Smooth muscle cell (in vitro differentiated cells): ENCODE results near the gene FBXW7. TPM values are rescaled to one million over a fixed set of nuclear protein-coding genes. Genes with fewer than 3 reads are reported as not detected.

Experiments
- DNase-seq: peaks from one replicate; lab custom pipeline; 2025; ENCODE audit not compliant: unreplicated experiment; lab: John Stamatoyannopoulos, UW
- H2AFZ ChIP-seq: fragments of 200-600 bp; sonication (generic); 2 replicates; pipeline ENCODE4 v1.6.0; 2016; ENCODE audit warnings: antibody characterized with exemption, low read depth, mild to moderate bottlenecking
- H3F3A ChIP-seq: fragments of 200-600 bp; sonication (generic); 2 replicates; pipeline ENCODE4 v1.6.0; 2017; ENCODE audit warnings: antibody characterized with exemption, low read depth
- H3K27ac ChIP-seq: fragments of 200-600 bp; sonication (generic); 2 replicates; pipeline ENCODE4 v1.5.1; 2016; ENCODE audit warnings: low read depth, mild to moderate bottlenecking
- H3K27me3 ChIP-seq: fragments of 200-600 bp; sonication (generic); 2 replicates; pipeline ENCODE4 v1.6.1; 2016; ENCODE audit warnings: low read depth, mild to moderate bottlenecking
- H3K36me3 ChIP-seq: fragments of 200-600 bp; sonication (generic); 2 replicates; pipeline ENCODE4 v1.5.1; 2016; ENCODE audit warnings: low read depth
- H3K4me1 ChIP-seq: fragments of 200-600 bp; sonication (generic); 2 replicates; pipeline ENCODE4 v1.5.1; 2016; ENCODE audit warnings: low read depth
- H3K4me2 ChIP-seq: fragments of 200-600 bp; sonication (generic); 2 replicates; pipeline ENCODE4 v1.6.0; 2016; ENCODE audit warnings: mild to moderate bottlenecking
- H3K4me3 ChIP-seq: fragments of 200-600 bp; sonication (generic); 2 replicates; pipeline ENCODE4 v1.5.1; 2016; ENCODE audit warnings: mild to moderate bottlenecking
- H3K79me2 ChIP-seq: fragments of 200-600 bp; sonication (generic); 2 replicates; pipeline ENCODE4 v1.6.0; 2016; ENCODE audit warnings: low read depth, mild to moderate bottlenecking
- H3K9ac ChIP-seq: fragments of 200-600 bp; sonication (generic); 2 replicates; pipeline ENCODE4 v1.6.0; 2016; ENCODE audit warnings: low read depth
- H3K9me3 ChIP-seq: fragments of 200-600 bp; sonication (generic); replicated peaks from 2 replicates; pipeline ENCODE4 v1.5.1; 2016; ENCODE audit warnings: low read depth
- H4K20me1 ChIP-seq: fragments of 200-600 bp; sonication (generic); 2 replicates; pipeline ENCODE4 v1.6.0; 2016; ENCODE audit warnings: low read depth
- CTCF ChIP-seq: fragments of 200-600 bp; sonication (generic); IDR thresholded peaks from 2 replicates; pipeline ENCODE4 v1.5.1; 2017; ENCODE audit warnings: borderline replicate concordance, mild to moderate bottlenecking, antibody characterized with exemption; ENCODE audit not compliant: insufficient read depth, poor library complexity, severe bottlenecking
- WGBS: methylation state at CpG from one replicate; pipeline ENCODE4 v1.1.7; 2016; ENCODE audit warnings: low lambda C conversion rate; 5-methylcytosine and 5-hydroxymethylcytosine counted together
- polyA plus RNA-seq: library from polyadenylated mRNA; unstranded; fragments of >200 nt; fragmentation: Nextera tagmentation; extraction: Ambion mirVana; gene quantifications from 2 replicates; pipeline ENCODE4 v1.2.1, GENCODE V29; 2016
- total RNA-seq: library from RNA; depleted of rRNA; stranded (reverse); fragments of >200 nt; gene quantifications from 2 replicates; pipeline ENCODE4 v1.2.3, GENCODE V29; 2014

Gene FBXW7
- total and polyA plus RNA-seq, 2 experiments from 2014 or later = 16.4 to 31.6 TPM

GRCh38 chr4:152417673-152418072, 118.2 kb downstream of the FBXW7 start:
- Histone ChIP-seq H3K27me3 (no peaks in the 10 kb centered on the region), H3K9ac (no peak overlapping the region), H3K4me3 (no peak overlapping the region), H3K9me3 (no peaks in the 10 kb centered on the region), H3K4me1 (peaks cover 17% of the 10 kb centered on the region), H2AFZ (no peak overlapping the region), H3K4me2 (no peak overlapping the region), H3F3A (no peaks in the 10 kb centered on the region), H3K36me3 (no peaks in the 10 kb centered on the region), H4K20me1 (peaks cover 66% of the 10 kb centered on the region), H3K79me2 (peaks cover 35% of the 10 kb centered on the region), H3K27ac (no peak overlapping the region)
- TF ChIP-seq CTCF = no peak
- 100% methylated on average over 2 of the region's 2 CpGs for WGBS
- no peak for DNase-seq

- H3F3A ChIP-seq = no peaks in the 10 kb centered on the region
- H3K4me3 ChIP-seq = no peak overlapping the region
- H3K4me2 ChIP-seq = peak overlapping the region; percentile 57
- no peak overlapping the region for H3K27ac ChIP-seq
- peaks cover 32% of the 10 kb centered on the region for H3K79me2 ChIP-seq
- no peak for TF ChIP-seq CTCF
- no peak overlapping the region for H3K9ac ChIP-seq
- no peak overlapping the region for H2AFZ ChIP-seq
- H3K36me3 ChIP-seq = no peaks in the 10 kb centered on the region
- WGBS = 33% methylated on average over 2 of the region's 2 CpGs
- peaks cover 72% of the 10 kb centered on the region for H4K20me1 ChIP-seq
- H3K9me3 ChIP-seq = no peaks in the 10 kb centered on the region
- no peaks in the 10 kb centered on the region for H3K27me3 ChIP-seq
- H3K4me1 ChIP-seq = peaks cover 17% of the 10 kb centered on the region
- DNase-seq = no peak
Measured at GRCh38 chr4:152415980-152416379, 119.9 kb downstream of the FBXW7 start.

GRCh38 chr4:152408514-152409327, 127.2 kb downstream of the FBXW7 start:
- Histone ChIP-seq H3K27me3 (no peaks in the 10 kb centered on the region), H3K4me3 (no peak overlapping the region), H3K36me3 (no peaks in the 10 kb centered on the region), H3K9ac (no peak overlapping the region), H3K4me2 (no peak overlapping the region), H3K9me3 (no peaks in the 10 kb centered on the region), H3K4me1 (no peaks in the 10 kb centered on the region), H3F3A (no peaks in the 10 kb centered on the region), H3K79me2 (peaks cover 6% of the 10 kb centered on the region), H2AFZ (no peak overlapping the region), H3K27ac (no peak overlapping the region), H4K20me1 (peaks cover 36% of the 10 kb centered on the region)
- DNase-seq = no peak
- peak; percentile 61 for TF ChIP-seq CTCF
- WGBS = 61% methylated on average over 3 of the region's 3 CpGs

GRCh38 chr4:152401424-152401823, 134.5 kb downstream of the FBXW7 start:
- Histone ChIP-seq H3K9ac (no peak overlapping the region), H3K4me1 (no peaks in the 10 kb centered on the region), H3K4me3 (no peak overlapping the region), H3K4me2 (no peak overlapping the region), H4K20me1 (peaks cover 40% of the 10 kb centered on the region), H3K36me3 (no peaks in the 10 kb centered on the region), H3K79me2 (peaks cover 9% of the 10 kb centered on the region), H3K27me3 (no peaks in the 10 kb centered on the region), H3K9me3 (no peaks in the 10 kb centered on the region), H3K27ac (no peak overlapping the region), H3F3A (no peaks in the 10 kb centered on the region), H2AFZ (no peak overlapping the region)
- TF ChIP-seq CTCF = no peak
- DNase-seq = no peak
- 98% methylated on average over 3 of the region's 3 CpGs for WGBS
